GM12878 (cell line): ENCODE results near the gene SLC25A27. TPM values are rescaled to one million over a fixed set of nuclear protein-coding genes. Genes with fewer than 3 reads are reported as not detected.

ENCODE experiments used
- ATAC-seq: fragments of 200-7000 bp; cut with Tn5 transposase; 3 replicates; pipeline ENCODE4 v1.9.1; 2020; ENCODE audit warnings: mild to moderate bottlenecking, moderate library complexity
- BruUV-seq: library from RNA; stranded (reverse); fragments of 400-500 nt; replicated peaks from 2 replicates; lab custom pipeline; 2021; lab: Mats Ljungman, UMichigan
- CTCF ChIA-PET: fragments of 300-600 bp; sonication (Branson Sonifier 250); formaldehyde crosslinking; extraction: SDS; loops from one replicate; lab custom pipeline; 2021; ENCODE audit warnings: inconsistent platforms; lab: Yijun Ruan, JAX
- POLR2A ChIA-PET: fragments of 350-600 bp; formaldehyde crosslinking; extraction: SDS; loops from one replicate; lab custom pipeline; 2021; ENCODE audit warnings: inconsistent platforms; lab: Charles Lee
- RAD21 ChIA-PET: fragments of 300-600 bp; sonication (Branson Sonifier 250); formaldehyde crosslinking; loops from one replicate; lab custom pipeline; 2023; ENCODE audit warnings: antibody characterized with exemption; ENCODE audit not compliant: unreplicated experiment; lab: Charles Lee
- SMC1A ChIA-PET: fragments of 300-600 bp; sonication (Branson Sonifier 250); formaldehyde crosslinking; loops from one replicate; lab custom pipeline; 2023; ENCODE audit not compliant: unreplicated experiment, uncharacterized antibody; lab: Charles Lee
- DNase-seq: peaks from one replicate; pipeline ENCODE4 v3.0.0-alpha.2; 2011; ENCODE audit warnings: low read depth, low spot score
- FAIRE-seq: peaks from 3 replicates; lab custom pipeline; 2011; peaks lifted over from hg19 to GRCh38; lab: Jason Lieb, UNC
- H2AFZ ChIP-seq: 2 replicates; pipeline ENCODE4 v1.6.0; 2011; ENCODE audit warnings: low read depth, low read length, control low read depth; ENCODE audit not compliant: control insufficient read depth
- H3K27ac ChIP-seq: 2 replicates; pipeline ENCODE4 v1.5.1; 2011; ENCODE audit warnings: control low read depth; ENCODE audit not compliant: control insufficient read depth, insufficient read depth
- H3K27me3 ChIP-seq, 2 experiments: replicated peaks in 1 of 2; 2 replicates each; pipeline versions ENCODE4 v1.6.0 to v1.6.1; 2011; ENCODE audit warnings: low read length in 1 of 2; ENCODE audit not compliant: control insufficient read depth in 2 of 2, insufficient read depth in 2 of 2
- H3K36me3 ChIP-seq, 2 experiments: 2 replicates each; pipeline ENCODE4 v1.5.1; 2011; ENCODE audit warnings: low read length in 1 of 2; ENCODE audit not compliant: control insufficient read depth in 2 of 2, insufficient read depth in 2 of 2
- H3K4me1 ChIP-seq: 2 replicates; pipeline ENCODE4 v1.6.1; 2011; ENCODE audit warnings: mild to moderate bottlenecking, low read length, moderate library complexity, mixed read lengths; ENCODE audit not compliant: control insufficient read depth, insufficient read depth
- H3K4me2 ChIP-seq: 2 replicates; pipeline ENCODE4 v1.6.0; 2011; ENCODE audit warnings: control low read depth; ENCODE audit not compliant: control insufficient read depth, insufficient read depth
- H3K4me3 ChIP-seq: fragments of 200-600 bp; sonication (generic); 2 replicates; pipeline ENCODE4 v1.5.1; 2016
- H3K79me2 ChIP-seq: 2 replicates; pipeline ENCODE4 v1.6.0; 2011; ENCODE audit warnings: low read length; ENCODE audit not compliant: control insufficient read depth, insufficient read depth
- H3K9ac ChIP-seq: 2 replicates; pipeline ENCODE4 v1.8.0; 2011; ENCODE audit warnings: low read length, control low read depth, mixed read lengths; ENCODE audit not compliant: control insufficient read depth, insufficient read depth
- H3K9me3 ChIP-seq: replicated peaks from 3 replicates; pipeline ENCODE4 v1.5.1; 2011; ENCODE audit warnings: mild to moderate bottlenecking, low read length; ENCODE audit not compliant: control insufficient read depth, insufficient read depth
- H4K20me1 ChIP-seq: 2 replicates; pipeline ENCODE4 v1.6.0; 2011; ENCODE audit not compliant: control insufficient read depth, insufficient read depth
- EED ChIP-seq: sonication (generic); IDR thresholded peaks from 2 replicates; pipeline ENCODE4 v1.6.1; 2016; ENCODE audit warnings: antibody characterized with exemption, low read depth
- ELK1 ChIP-seq: IDR thresholded peaks from 2 replicates; pipeline ENCODE4 v1.6.1; 2012; ENCODE audit warnings: low read depth, low read length, improper control_type of control experiment
- ETV6 ChIP-seq, 2 experiments: fragments of 450-650 bp in 1 of 2; IDR thresholded peaks in 1 of 2; conservative IDR thresholded peaks in 1 of 2; 2 replicates each; pipeline ENCODE4 v1.6.1; 2014; ENCODE audit warnings: antibody characterized with exemption in 1 of 2, borderline replicate concordance in 1 of 2, low read depth in 1 of 2, mild to moderate bottlenecking in 1 of 2, moderate library complexity in 1 of 2
- NKRF ChIP-seq: fragments of 450-650 bp; conservative IDR thresholded peaks from 2 replicates; pipeline ENCODE4 v1.6.1; 2017; ENCODE audit warnings: mild to moderate bottlenecking, moderate library complexity
- WGBS: methylation state at CpG from one replicate; pipeline ENCODE4 v1.1.6; 2016; ENCODE audit warnings: low lambda C conversion rate; ENCODE audit not compliant: insufficient replicate concordance, insufficient coverage; ENCODE audit errors: missing lambda C conversion rate; 5-methylcytosine and 5-hydroxymethylcytosine counted together
- in situ Hi-C: fragments of 300-500 bp; cut with MboI; formaldehyde crosslinking; loops from 9 replicates; pipeline ENCODE4 v1.14.3; 2018; ENCODE audit warnings: mixed read lengths
- intact Hi-C: fragments of 100-400 bp; cut with micrococcal nuclease; formaldehyde crosslinking; loops from one replicate; pipeline ENCODE4 v1.14.2; 2022; ENCODE audit not compliant: unreplicated experiment
- polyA plus RNA-seq, 11 experiments: library from polyadenylated mRNA; depleted of rRNA in 4 of 11; unstranded in 6 of 11; stranded (reverse) in 5 of 11; fragments of >200 nt; fragmentation: Nextera tagmentation in 4 of 11; fragmentation: Illumina TruSeq in 1 of 11; extraction: Ambion mirVana in 4 of 11; extraction: Trizol in 1 of 11; gene quantifications; 1 replicate in 1 of 11; 2 replicates in 10 of 11; pipeline versions ENCODE4 v1.2.1 to v1.2.3, GENCODE V29; 2011 to 2016; ENCODE audit warnings: inconsistent platforms in 2 of 11, missing spikeins in 2 of 11, low read depth in 1 of 11
- total RNA-seq, 4 experiments: library from RNA; depleted of rRNA in 3 of 4; stranded (reverse); fragments of >200 nt in 3 of 4; fragmentation: Illumina TruSeq in 1 of 4; extraction: Trizol in 1 of 4; gene quantifications; 2 replicates each; pipeline versions ENCODE4 v1.2.1 to v1.2.3, GENCODE V29; 2013 to 2021

SLC25A27 gene
- total and polyA plus RNA-seq, 10 of the 15 experiments (the other 5 are each of a cell fraction or from before 2014, with no cell fraction given) = not detected

GRCh38 chr6:46684771-46685170 is 32.0 kb downstream of the SLC25A27 start:
- Histone ChIP-seq H3K27me3 (no peaks in the 10 kb centered on the region), H3K79me2 (no peaks in the 10 kb centered on the region), H3K9me3 (no peaks in the 10 kb centered on the region), H3K4me2 (no peak overlapping the region), H2AFZ (no peak overlapping the region), H3K4me1 (no peaks in the 10 kb centered on the region), H3K4me3 (no peak overlapping the region), H3K36me3 (no peaks in the 10 kb centered on the region), H3K27ac (no peak overlapping the region), H3K9ac (no peak overlapping the region)
- no peak for FAIRE-seq
- in situ Hi-C loops (no loop called here), intact Hi-C loops (no loop called here)
- ATAC-seq = no peak
- SMC1A ChIA-PET = interaction anchor here (1.8 kb wide), 1 partner anchor 10 kb away, joined by 4 read pairs; no protein-coding TSS in a partner anchor
- CTCF ChIA-PET = no interaction called here
- RAD21 ChIA-PET = no interaction called here
- POLR2A ChIA-PET = no interaction called here
- BruUV-seq = no TSS peak
- no peak for DNase-seq
- 25% methylated on average over 4 of the region's 4 CpGs for WGBS
- TF ChIP-seq ELK1 = no peak
- no peak for TF ChIP-seq EED
- no peak for TF ChIP-seq NKRF
- no peak for TF ChIP-seq ETV6 (conservative IDR thresholded peaks at IDR 0.05 in 1 of 2, IDR thresholded peaks at IDR 0.05 in 1 of 2; ENCODE audit: borderline replicate concordance in 1 of 2, low read depth in 1 of 2)
- TF ChIP-seq, all 136 proteins: peak for 0
- H4K20me1 ChIP-seq = no peaks in the 10 kb centered on the region
